Stimulated activated CD4-positive, alpha-beta T cell treated with anti-CD3 and anti-CD28 coated beads, Interleukin-2, amount 100 ng/mL, for 24 hours (primary cell): ENCODE data around the gene TAGLN3.
"Not testable (repeated sequence)": the region's sequence is repeated elsewhere in the genome, so short reads cannot be mapped to it uniquely, and the experiment has no call there.

ENCODE experiments used
- DNase-seq, 2 donors: peaks; one replicate each; pipeline ENCODE4 v3.0.0-alpha.2; 2020

Gene TAGLN3

GRCh38 chr3:112011376-112011940, 12.7 kb downstream of the TAGLN3 start:
- DNase-seq, result no peak

GRCh38 chr3:112012205-112012992, 13.7 kb downstream of the TAGLN3 start:
- no peak for DNase-seq

- peak; percentile 62 to 68 for DNase-seq
Measured at GRCh38 chr3:112013058-112013783, 14.5 kb downstream of the TAGLN3 start.

GRCh38 chr3:112013784-112014143, 15.0 kb downstream of the TAGLN3 start:
- no peak for DNase-seq

GRCh38 chr3:112017091-112017490, 18.4 kb downstream of the TAGLN3 start:
- no peak for DNase-seq

- DNase-seq, result no peak
Measured at GRCh38 chr3:112018712-112019111, 20.0 kb downstream of the TAGLN3 start.

GRCh38 chr3:112019716-112020115, 21.0 kb downstream of the TAGLN3 start:
- DNase-seq, result no peak

GRCh38 chr3:112020674-112021085, 22.0 kb downstream of the TAGLN3 start:
- no peak for DNase-seq

- DNase-seq, result no peak
Measured at GRCh38 chr3:112027142-112027541, 28.4 kb downstream of the TAGLN3 start.

GRCh38 chr3:112027826-112028225, 29.1 kb downstream of the TAGLN3 start:
- DNase-seq, result no peak

GRCh38 chr3:112030901-112031300, 32.2 kb downstream of the TAGLN3 start:
- DNase-seq, result no peak

- DNase-seq, result no peak
Measured at GRCh38 chr3:112032098-112032731, 33.5 kb downstream of the TAGLN3 start.

GRCh38 chr3:112034436-112034835, 35.7 kb downstream of the TAGLN3 start, which contains the start of gene TMPRSS7:
Gene TMPRSS7 (plus strand): TSS chr3:112034736. CDS start chr3:112034846, 110 bp downstream.
- no peak for DNase-seq

GRCh38 chr3:112035241-112035640, 36.5 kb downstream of the TAGLN3 start:
- DNase-seq, result no peak

GRCh38 chr3:112037194-112037593, 38.5 kb downstream of the TAGLN3 start:
- DNase-seq, result not testable (repeated sequence)

GRCh38 chr3:112038863-112039262, 40.1 kb downstream of the TAGLN3 start:
- no peak for DNase-seq

- no peak for DNase-seq
Measured at GRCh38 chr3:112041321-112041720, 42.6 kb downstream of the TAGLN3 start.

GRCh38 chr3:112042842-112043280, 44.1 kb downstream of the TAGLN3 start:
- no peak for DNase-seq

- peak; percentile 30 to 50 for DNase-seq
Measured at GRCh38 chr3:112043621-112044201, 45.0 kb downstream of the TAGLN3 start.

- no peak for DNase-seq
Measured at GRCh38 chr3:112046599-112046998, 47.9 kb downstream of the TAGLN3 start.

- no peak for DNase-seq
Measured at GRCh38 chr3:112047264-112047663, 48.5 kb downstream of the TAGLN3 start.

- no peak for DNase-seq
Measured at GRCh38 chr3:112048911-112049310, 50.2 kb downstream of the TAGLN3 start.

GRCh38 chr3:112053229-112053628, 54.5 kb downstream of the TAGLN3 start:
- DNase-seq, result no peak
